ENCODE measurements around the gene KCTD11.

Gene KCTD11

DNA sequence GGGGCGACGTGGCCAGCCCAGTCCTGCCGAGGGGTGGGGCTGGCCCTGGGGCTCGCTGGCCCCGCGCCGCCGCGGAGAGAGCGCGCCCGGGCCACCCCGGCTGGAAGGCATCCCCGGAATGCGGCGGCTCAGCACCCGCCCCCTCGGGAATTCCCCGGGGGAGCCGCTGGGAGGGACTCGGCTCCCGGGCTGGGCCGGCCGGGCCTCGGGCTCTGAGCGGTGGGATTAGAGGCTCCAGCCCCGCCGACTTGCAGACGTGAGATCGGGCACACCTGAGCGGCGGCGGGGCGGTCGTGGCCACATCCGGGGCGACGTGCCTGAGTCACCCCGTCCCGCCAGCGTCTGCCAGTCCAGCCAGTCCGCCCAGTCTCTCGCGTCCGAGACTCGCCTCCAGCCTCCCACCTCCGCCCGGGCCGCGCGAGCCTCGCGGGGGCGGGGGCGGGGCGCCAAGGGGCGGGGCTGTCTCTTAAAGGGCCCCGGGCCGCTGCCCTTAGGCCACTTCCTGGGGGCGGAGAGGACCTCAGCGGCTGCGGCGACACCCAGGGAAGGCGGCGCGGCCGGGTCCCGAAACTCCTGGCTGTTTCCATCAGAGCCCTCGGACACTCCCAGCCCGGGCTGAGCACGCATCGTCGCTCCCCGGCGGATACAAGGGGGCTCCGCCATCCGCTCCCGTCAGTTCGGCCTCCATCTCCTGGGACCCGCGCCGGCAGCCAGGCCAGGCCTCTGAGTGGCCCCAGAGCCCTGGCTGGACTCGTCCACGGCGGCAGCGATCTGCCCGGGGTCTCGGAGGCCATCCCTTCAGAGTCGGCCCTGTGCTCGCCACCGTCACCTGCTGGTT is at the start of gene KCTD11:
KCTD11 (plus strand) TSS at position 498 of the 838 bp plus-strand sequence.
- peak; percentile 48 to 63 (median 51) for DNase-seq (ENCODE audit: low read depth in 3 of 3)

GRCh38 chr17:7304179-7304578 is 47.8 kb upstream of the KCTD11 start:
- DNase-seq (ENCODE audit: low read depth in 3 of 3): no peak

- peak; percentile 100 for DNase-seq (ENCODE audit: low read depth in 3 of 3)
Observed at GRCh38 chr17:7306911-7307685, 44.9 kb upstream of the KCTD11 start, which contains the start of gene EIF5A. EIF5A (plus strand) TSS chr17:7307628; CDS start chr17:7309636, 2,008 bp downstream.

- DNase-seq (ENCODE audit: low read depth in 3 of 3): peak in 1 of 3 experiments; percentile 36
Observed at GRCh38 chr17:7307686-7308624, 44.0 kb upstream of the KCTD11 start.

DNA sequence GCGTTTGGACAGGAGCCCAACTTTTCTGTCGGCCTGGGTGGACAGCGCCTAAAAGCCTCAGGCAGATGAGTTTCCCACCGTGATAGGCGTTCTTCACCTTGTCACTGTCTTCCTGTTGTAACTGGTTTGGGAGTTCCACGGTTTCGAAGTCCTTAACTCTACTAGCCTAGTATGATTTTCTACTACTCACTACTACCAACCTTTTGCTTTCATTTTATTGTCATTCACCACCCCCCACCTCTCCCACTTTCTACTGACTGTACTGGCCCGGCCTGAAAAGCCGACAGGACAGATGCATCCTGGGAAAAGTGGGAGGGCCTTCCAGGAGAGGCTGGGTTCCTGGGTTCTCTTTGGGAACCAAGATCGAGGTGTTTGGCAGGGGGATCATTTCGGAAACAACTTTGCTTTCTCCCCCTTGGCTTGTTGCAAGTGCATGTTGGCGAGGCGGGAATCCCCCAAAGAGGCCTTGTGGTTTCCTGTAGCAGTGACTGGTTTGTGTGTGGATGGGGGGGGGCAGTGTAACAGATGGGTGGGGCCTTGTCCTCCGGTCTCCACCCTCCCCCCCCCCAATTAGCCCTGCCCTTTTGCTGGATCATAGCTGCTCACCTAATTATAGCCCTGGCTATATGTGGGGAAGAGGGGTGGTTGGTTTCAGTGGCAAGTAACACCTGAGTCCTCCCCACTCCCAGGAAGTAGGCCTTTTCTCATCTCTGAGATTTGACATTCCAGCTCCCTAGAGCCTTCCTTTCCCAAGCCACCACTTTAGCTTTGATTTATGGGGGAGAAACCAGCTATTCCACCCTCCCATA is 43.1 kb upstream of the KCTD11 start:
- peak; percentile 68 to 83 (median 77) for DNase-seq (ENCODE audit: low read depth in 3 of 3)

DNA sequence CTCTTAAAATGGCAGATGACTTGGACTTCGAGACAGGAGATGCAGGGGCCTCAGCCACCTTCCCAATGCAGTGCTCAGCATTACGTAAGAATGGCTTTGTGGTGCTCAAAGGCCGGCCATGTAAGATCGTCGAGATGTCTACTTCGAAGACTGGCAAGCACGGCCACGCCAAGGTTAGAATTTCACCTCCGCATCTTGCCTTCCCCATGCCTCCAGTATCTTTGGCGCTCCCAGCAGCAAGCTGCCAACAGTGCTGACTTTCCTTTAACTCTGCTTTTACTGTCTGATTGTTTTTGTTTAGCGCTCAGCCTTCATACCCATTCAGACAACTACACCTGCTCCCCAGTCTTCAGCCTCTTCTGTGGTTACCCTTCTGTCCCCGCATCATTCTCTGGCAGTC is 42.3 kb upstream of the KCTD11 start:
- DNase-seq (ENCODE audit: low read depth in 3 of 3): no peak

DNA sequence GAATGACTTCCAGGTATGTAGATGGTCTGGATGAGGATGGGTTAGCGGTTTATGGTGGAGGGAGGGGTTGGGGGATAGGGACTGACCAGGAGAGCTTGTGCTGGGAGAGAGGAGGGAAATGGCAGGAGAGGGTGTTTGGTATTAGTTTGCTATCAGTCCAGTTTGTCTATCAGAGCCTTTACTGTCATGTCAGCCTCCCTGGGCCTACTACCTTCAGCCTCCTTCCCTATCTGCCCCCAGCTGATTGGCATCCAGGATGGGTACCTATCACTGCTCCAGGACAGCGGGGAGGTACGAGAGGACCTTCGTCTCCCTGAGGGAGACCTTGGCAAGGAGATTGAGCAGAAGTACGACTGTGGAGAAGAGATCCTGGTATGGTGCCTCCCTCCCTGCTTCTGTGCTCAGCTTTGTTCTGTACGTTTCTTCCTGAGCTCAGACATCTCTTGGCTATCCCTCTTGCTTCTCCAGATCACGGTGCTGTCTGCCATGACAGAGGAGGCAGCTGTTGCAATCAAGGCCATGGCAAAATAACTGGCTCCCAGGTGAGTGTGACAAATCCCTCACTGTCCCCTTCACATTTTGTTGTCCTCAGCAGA is 40.8 kb upstream of the KCTD11 start:
- no peak for DNase-seq (ENCODE audit: low read depth in 3 of 3)

GRCh38 chr17:7312432-7313087 is 39.4 kb upstream of the KCTD11 start:
- DNase-seq (ENCODE audit: low read depth in 3 of 3): no peak

DNA sequence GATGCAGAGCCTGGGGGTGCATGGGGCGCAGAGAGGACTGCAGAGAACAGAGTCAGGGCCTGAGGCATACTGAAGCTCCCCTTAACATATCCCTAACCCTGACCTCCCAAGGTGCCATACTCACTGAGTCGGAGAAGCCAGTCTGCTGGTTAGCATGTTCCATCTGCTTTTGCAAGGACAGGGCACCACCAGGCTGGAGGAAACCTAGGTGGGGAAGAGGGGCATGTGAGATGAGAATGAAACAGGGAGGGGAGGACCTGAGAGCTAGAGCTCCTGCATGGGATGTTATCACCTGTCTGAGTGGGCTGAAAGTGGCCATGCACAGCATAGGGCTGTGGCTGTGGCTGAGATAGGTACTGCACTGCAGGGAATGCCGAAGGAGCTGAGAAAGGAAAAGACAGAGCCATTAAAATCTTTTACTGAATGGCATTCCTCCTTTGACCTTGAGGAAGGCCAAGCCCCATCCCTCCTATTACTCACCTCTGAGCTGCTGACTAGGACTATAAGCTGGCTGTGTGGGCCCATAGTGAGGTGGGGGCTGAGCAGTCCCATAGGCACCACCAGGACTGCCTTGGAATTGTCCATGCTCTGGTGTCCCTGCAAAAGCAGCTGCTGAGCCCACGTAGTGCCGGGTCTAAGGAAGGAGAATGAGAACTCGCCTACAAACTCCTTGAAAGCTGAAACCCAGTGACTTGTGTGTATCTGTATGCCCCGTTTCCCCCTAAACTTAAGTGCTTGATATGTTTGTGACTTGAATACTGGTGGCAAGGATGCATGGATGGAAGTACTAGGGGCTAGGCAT is 38.7 kb upstream of the KCTD11 start:
- no peak for DNase-seq (ENCODE audit: low read depth in 3 of 3)

DNA sequence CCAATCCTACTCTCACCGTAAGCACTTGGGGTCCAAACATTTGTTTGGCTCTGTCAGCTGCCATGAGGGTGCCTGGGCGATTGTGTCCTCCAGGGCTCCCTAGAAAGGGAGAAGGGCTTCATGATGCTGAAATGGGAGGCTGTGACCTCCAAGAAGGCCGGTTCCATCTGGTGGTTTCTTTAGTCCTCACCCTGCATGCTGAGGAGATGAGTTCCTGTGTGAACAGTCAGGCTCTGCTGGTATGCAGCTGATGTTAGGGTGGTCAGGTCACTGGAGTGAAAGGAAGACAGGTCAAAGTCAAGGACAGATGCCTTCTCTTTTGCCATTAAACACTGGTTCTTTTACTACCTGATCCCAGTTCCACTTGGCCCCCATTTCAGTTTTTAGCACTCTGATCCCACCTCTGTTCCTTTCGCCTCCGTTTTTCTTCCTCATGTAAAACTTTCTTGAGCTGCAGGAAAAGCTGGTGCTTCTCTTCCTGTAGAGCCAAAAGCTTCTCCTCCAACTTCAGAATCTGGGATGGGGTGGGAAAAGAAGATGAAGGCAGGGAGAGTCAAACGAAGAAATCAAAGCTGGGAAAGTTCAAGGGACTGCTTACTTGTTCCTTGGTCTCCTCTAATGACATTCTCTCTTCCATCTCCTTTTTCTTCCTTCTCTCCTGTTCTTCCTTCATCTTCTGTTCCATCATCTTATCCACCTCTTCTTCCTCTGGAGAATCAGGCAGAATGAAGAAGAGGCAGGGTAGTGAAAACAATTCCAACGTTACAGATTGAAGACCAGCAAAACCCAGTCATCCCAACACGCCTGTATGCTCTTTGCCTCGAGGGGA is 37.9 kb upstream of the KCTD11 start:
- DNase-seq (ENCODE audit: low read depth in 3 of 3): no peak

- peak; percentile 81 to 87 (median 84) for DNase-seq (ENCODE audit: low read depth in 3 of 3)
Observed at GRCh38 chr17:7314719-7315569, 37.0 kb upstream of the KCTD11 start, which contains the start of gene GPS2. GPS2 (minus strand) TSS chr17:7315360; CDS start chr17:7315052, 308 bp downstream.

DNA sequence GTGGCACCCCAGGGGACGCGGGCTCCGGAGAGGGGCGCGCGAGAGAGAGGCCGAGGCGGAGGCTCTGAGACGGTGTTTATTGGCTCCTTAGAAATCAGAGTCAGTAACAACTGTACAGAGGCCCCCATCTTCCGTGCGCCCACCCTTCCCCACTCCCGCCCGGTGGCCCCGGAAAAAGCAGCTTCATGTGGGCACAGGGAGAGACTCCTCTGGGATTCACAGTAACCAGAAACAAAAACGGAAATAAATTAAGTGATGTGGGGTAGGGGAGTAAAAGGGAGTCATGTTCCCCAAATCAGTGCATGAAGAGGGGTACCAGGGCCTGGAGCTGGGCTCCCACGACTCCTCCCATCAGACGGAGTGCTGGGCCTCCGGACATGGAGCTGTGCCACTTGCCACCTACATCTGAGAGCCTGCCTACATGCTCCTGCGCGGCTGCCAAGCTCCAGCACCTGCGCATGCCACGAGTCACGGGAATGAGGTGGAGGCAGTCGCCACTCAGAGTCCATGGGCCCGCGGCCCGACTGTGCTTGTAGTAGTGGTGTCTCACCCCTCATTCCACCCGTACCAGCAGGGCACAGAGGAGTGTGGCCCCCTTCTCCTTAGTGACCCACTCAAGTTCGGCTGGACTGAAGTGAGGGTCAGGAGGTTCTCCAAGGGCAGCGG is 36.3 kb upstream of the KCTD11 start:
- DNase-seq (ENCODE audit: low read depth in 3 of 3): no peak

DNA sequence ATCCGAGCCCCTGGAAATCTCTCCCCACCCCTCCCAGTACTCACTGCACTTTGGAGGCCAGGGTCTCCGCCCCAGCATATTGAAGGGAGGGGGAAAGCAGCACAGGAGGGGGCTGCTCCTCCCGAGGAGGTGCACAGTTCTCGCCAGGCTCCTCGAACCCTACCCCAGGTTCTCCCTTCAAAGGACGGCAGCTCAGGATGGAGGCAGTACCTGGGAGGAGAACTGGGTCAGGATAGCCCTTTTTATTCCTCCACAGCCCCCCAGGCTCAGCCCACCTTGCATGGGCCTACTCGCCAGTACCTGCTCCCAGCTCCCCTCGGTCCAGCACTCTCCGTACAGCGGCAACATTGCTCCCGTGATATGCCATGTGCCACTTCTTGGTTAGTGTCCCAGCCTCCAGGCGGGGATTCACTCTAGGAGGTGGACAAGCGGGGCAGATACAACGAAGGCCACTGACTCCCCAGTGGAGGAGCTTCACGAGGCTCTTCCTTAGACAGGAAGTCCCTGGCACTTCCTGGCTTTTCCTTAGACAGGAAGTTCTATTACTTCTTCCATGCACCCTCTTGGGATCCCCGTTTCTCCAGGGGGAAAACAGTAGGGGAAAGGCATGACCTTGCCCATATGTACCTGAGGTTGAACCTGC is 34.7 kb upstream of the KCTD11 start:
- DNase-seq (ENCODE audit: low read depth in 3 of 3): no peak

DNA sequence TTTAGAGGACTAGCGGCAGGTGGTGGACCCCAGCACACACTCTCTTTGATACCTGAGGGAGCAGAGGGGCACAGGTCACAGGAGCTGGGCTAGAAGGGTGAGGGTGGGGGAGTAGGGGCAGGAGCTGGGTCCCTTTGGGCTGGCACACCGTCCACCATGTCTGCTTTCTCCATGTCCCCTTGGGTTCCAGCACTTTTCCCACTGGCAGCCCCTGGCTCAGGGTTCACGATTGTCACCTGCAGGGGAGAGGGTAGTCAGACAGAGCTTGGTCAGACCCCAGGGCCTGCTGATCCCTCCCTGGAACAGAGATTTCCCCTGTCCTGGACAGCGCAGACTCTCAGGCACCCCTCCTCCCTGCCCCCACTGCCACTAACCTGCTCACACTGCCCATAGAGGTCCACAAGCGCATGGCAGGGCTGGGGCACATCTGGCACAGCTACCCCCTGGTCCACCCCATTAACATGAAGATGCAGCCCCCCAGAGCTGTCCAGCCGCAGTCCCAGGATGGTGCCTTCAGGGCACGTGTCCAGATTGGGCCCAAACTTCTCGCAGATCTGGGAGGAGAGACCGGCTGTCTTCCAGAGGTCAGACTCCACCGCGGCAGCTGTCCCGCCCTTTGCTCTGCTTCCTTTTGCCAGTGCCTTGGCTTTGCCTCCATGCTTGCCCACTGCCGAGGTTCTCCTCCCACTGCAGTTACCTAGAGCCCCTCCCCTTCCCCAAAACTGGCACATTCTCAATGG is 33.7 kb upstream of the KCTD11 start:
- DNase-seq (ENCODE audit: low read depth in 3 of 3): no peak

GRCh38 chr17:7321466-7321865 is 30.5 kb upstream of the KCTD11 start:
- DNase-seq (ENCODE audit: low read depth in 3 of 3): no peak

Data from stimulated activated CD4-positive, alpha-beta T cell treated with anti-CD3 and anti-CD28 coated beads, TNF-alpha, amount 100 ng/mL, for 4 hours (primary cell).